WERI-Rb-1 (cell line): ENCODE measurements around the gene NLRP1.

ENCODE experiments used
- DNase-seq: peaks from one replicate; pipeline ENCODE4 v3.0.0-alpha.2; 2020
- H3K27ac ChIP-seq: fragments of 250-450 bp; sonication (Bioruptor Pico); 2 replicates; pipeline ENCODE4 v1.5.1; 2020; ENCODE audit warnings: mild to moderate bottlenecking, moderate library complexity
- H3K27me3 ChIP-seq: fragments of 250-450 bp; sonication (Bioruptor Pico); 2 replicates; pipeline ENCODE4 v1.5.1; 2021; ENCODE audit warnings: mild to moderate bottlenecking, low read depth, moderate library complexity; ENCODE audit not compliant: insufficient read depth, severe bottlenecking
- H3K36me3 ChIP-seq: fragments of 250-450 bp; sonication (Bioruptor Pico); 2 replicates; pipeline ENCODE4 v1.5.1; 2020; ENCODE audit warnings: mild to moderate bottlenecking, moderate library complexity
- H3K4me3 ChIP-seq: 2 replicates; pipeline ENCODE4 v1.5.1; 2011; ENCODE audit warnings: low read depth, mild to moderate bottlenecking, control low read depth, low read length
- H3K9me3 ChIP-seq: fragments of 250-450 bp; sonication (Bioruptor Pico); 2 replicates; pipeline ENCODE4 v1.5.1; 2021; ENCODE audit warnings: mild to moderate bottlenecking, moderate library complexity; ENCODE audit not compliant: severe bottlenecking
- TF ChIP-seq, protein P1 (sequence below): IDR thresholded peaks from 2 replicates; pipeline ENCODE4 v1.5.1; 2011; ENCODE audit warnings: low read depth, mild to moderate bottlenecking, control low read depth, inconsistent platforms, low read length

NLRP1 gene

DNA sequence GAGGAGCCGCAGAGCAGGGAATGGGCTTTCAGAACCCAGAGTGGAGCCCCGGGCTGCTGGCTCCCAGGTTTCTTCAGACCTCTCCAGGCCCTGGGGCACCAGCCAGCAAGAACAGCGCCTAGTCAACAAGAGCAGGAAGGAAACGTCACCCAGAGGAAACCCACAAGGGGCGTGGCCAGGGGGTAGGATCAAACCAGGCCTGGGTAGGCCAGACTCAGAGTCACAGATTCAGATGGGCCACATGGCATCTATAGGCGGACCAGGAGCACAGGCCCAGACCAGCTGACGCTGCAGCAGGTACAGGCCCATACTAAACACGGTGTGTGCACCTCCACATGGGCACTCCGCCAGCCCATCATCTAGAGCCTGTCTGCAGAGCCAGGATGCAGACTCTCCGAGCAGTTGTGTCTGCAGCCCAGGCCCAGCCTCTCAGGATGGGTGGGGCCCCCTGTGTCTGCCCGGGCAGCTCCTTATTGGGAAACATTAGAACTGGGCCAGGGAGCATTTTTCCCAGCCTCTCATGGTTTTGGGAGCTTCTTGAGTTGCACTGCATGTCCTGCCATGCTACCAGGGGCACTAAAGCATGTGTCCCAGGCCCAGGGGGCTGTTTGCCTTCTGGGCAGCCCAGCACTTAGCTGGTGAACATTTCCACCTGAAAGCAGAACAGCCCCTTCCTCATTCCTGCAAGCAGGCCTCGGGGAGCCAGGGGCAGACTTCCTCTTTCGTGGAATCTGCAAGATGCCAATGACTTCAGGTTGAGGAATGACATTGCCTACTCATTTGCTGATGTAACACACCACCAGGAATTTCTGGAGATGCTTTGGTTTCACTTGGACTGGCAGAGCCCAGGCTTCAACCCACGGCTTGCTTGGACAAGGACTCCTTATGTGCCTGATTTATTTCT lies at the start of gene NLRP1:
Gene NLRP1, minus strand, starts transcription at position 127 of the 904 bp plus-strand sequence. CDS start 552 bp downstream, outside the sequence.
- no peaks in the 10 kb centered on the region for H3K36me3 ChIP-seq
- H3K27ac ChIP-seq: no peak within 1 kb of the TSS
- no peak for DNase-seq
- H3K27me3 ChIP-seq: no peaks in the 10 kb centered on the region
- H3K4me3 ChIP-seq: no peak within 1 kb of the TSS
- H3K9me3 ChIP-seq: no peaks in the 10 kb centered on the region
- TF ChIP-seq, protein P1, sequence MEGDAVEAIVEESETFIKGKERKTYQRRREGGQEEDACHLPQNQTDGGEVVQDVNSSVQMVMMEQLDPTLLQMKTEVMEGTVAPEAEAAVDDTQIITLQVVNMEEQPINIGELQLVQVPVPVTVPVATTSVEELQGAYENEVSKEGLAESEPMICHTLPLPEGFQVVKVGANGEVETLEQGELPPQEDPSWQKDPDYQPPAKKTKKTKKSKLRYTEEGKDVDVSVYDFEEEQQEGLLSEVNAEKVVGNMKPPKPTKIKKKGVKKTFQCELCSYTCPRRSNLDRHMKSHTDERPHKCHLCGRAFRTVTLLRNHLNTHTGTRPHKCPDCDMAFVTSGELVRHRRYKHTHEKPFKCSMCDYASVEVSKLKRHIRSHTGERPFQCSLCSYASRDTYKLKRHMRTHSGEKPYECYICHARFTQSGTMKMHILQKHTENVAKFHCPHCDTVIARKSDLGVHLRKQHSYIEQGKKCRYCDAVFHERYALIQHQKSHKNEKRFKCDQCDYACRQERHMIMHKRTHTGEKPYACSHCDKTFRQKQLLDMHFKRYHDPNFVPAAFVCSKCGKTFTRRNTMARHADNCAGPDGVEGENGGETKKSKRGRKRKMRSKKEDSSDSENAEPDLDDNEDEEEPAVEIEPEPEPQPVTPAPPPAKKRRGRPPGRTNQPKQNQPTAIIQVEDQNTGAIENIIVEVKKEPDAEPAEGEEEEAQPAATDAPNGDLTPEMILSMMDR: no peak

DNA sequence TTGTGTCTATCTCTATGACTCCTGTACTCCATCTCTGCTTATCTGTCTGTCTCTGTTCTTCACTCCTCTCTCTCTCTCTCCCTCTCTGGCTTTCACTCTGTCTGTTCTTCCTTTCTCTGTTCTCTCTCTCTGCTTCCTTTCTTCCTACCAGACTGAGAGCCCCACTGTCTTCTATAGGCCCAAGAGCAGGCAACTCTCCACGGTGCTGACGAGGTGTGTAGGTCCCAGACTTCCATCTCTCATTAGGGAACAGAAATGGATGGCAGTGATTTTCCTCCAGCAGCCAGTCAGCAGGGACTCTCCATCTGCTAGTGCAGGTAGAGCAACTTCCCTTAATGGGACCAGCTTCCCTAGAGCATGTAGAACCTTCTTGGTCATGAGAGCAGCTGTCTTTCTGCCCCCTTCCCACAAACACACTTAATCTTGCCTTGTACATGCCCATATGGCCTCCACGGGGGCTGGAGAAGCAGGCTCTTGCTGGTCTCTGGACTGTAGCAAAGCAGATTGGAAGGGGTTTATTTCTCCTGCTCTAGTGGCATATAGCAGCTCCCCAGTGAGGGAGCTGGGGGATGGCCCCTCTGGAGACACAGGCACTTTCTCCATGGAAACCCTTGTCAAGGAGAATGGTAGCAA lies 47.8 kb upstream of the NLRP1 start:
- Histone ChIP-seq H3K4me3 (no peak overlapping the region), H3K36me3 (no peaks in the 10 kb centered on the region), H3K27ac (peak overlapping the region; percentile 85), H3K9me3 (no peaks in the 10 kb centered on the region), H3K27me3 (no peaks in the 10 kb centered on the region)
- TF ChIP-seq, protein P1: no peak
- peak; percentile 88 for DNase-seq

DNA sequence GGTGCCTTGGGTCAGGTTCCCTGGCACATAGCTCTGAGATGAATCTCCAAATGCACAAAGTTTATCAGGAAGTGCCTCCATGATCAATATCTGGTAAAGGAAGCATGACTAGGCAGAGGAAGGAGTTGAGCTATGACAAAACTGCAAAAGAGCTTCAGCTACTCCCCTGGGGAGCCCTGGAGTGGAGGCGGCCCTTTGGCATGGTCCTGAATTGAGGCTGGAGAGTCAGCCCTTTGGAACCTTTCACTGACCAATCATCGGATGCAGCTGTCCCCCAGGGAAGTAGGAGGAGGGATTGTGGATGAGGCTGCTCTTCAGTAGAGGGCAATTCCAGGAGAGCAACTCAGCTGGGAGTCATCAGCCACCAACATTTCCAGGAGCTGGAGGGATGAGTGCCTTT lies 46.1 kb upstream of the NLRP1 start:
- Histone ChIP-seq H3K27me3 (no peaks in the 10 kb centered on the region), H3K27ac (no peak overlapping the region), H3K4me3 (no peak overlapping the region), H3K9me3 (no peaks in the 10 kb centered on the region), H3K36me3 (no peaks in the 10 kb centered on the region)
- DNase-seq: no peak
- TF ChIP-seq, protein P1: no peak

DNA sequence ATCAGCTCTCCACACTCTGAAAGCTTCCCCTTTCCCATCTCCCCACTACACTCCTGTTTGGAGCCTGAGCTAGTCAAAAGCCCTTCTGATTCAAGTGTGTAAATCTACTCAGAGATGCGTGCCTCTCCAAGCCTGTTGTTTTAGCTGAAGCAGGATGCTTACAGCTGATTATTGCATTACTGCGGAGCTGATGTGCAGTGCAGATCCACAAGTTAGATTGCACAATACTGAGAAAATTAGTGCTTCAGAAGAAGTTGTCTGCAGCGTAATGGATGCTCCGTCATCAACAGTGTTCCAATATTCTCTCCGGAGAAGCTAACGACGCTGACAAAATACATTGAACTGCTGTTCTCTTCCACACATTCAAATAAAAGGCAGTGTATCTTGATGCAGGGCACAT lies 44.8 kb upstream of the NLRP1 start:
- no peaks in the 10 kb centered on the region for H3K27me3 ChIP-seq
- H3K27ac ChIP-seq: no peak overlapping the region
- H3K4me3 ChIP-seq: no peak overlapping the region
- TF ChIP-seq, protein P1: no peak
- no peaks in the 10 kb centered on the region for H3K36me3 ChIP-seq
- H3K9me3 ChIP-seq: no peaks in the 10 kb centered on the region
- DNase-seq: no peak

DNA sequence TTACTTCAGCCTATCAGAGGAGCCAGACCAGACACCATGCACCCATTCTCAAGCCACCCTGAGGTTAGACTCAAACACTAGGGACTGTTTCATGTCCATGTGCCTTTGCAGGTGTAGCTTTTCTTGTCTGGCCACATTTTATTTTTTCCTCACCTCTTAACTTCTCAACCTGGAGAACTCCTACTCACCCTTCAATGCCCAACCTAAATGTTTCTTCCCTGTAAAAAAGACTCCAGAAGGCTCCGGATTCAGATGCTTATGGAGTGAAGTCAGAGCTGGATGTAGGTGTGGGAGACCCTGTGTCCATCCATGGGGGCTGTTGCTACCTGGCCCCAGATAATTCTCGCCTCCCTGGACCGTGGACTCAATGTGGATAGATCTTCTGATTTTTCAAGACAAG lies 44.0 kb upstream of the NLRP1 start:
- no peak for DNase-seq
- no peak overlapping the region for H3K27ac ChIP-seq
- no peaks in the 10 kb centered on the region for H3K27me3 ChIP-seq
- no peak overlapping the region for H3K4me3 ChIP-seq
- H3K36me3 ChIP-seq: no peaks in the 10 kb centered on the region
- TF ChIP-seq, protein P1: no peak
- H3K9me3 ChIP-seq: no peaks in the 10 kb centered on the region
